UCSD-AML1 (cell line): ENCODE results near the gene DSG3.

Source experiments
- DNase-seq: peaks from one replicate; lab custom pipeline; 2025; ENCODE audit not compliant: unreplicated experiment; lab: John Stamatoyannopoulos, UW

The DSG3 gene

GRCh38 chr18:31429623-31430022, 17.9 kb upstream of the DSG3 start:
- no peak for DNase-seq

GRCh38 chr18:31430072-31430471, 17.5 kb upstream of the DSG3 start:
- DNase-seq, result no peak

- DNase-seq, result no peak
Measured at GRCh38 chr18:31430554-31430953, 17.0 kb upstream of the DSG3 start.

- no peak for DNase-seq
Measured at GRCh38 chr18:31432316-31432715, 15.2 kb upstream of the DSG3 start.

GRCh38 chr18:31436825-31437224, 10.7 kb upstream of the DSG3 start:
- DNase-seq, result no peak

- no peak for DNase-seq
Measured at GRCh38 chr18:31438402-31438801, 9.1 kb upstream of the DSG3 start.

- no peak for DNase-seq
Measured at GRCh38 chr18:31439807-31440325, 7.7 kb upstream of the DSG3 start.

- no peak for DNase-seq
Measured at GRCh38 chr18:31440787-31441186, 6.8 kb upstream of the DSG3 start.

GRCh38 chr18:31441493-31441892, 6.0 kb upstream of the DSG3 start:
- no peak for DNase-seq

- DNase-seq, result no peak
Measured at GRCh38 chr18:31444142-31444541, 3.4 kb upstream of the DSG3 start.

GRCh38 chr18:31445908-31446307, 1.6 kb upstream of the DSG3 start:
- DNase-seq, result no peak

- no peak for DNase-seq
Measured at GRCh38 chr18:31446854-31447253, 687 bp upstream of the DSG3 start.

- no peak for DNase-seq
Measured at GRCh38 chr18:31450409-31450808, 2.9 kb downstream of the DSG3 start.

GRCh38 chr18:31451625-31452024, 4.1 kb downstream of the DSG3 start:
- no peak for DNase-seq

GRCh38 chr18:31454066-31454708, 6.6 kb downstream of the DSG3 start:
- DNase-seq, result no peak

GRCh38 chr18:31469629-31470028, 22.1 kb downstream of the DSG3 start:
- DNase-seq, result no peak

GRCh38 chr18:31478688-31479087, 31.1 kb downstream of the DSG3 start:
- DNase-seq, result no peak

GRCh38 chr18:31482051-31482450, 34.5 kb downstream of the DSG3 start:
- DNase-seq, result no peak

- DNase-seq, result no peak
Measured at GRCh38 chr18:31483396-31483795, 35.9 kb downstream of the DSG3 start.

- DNase-seq, result no peak
Measured at GRCh38 chr18:31484461-31484860, 36.9 kb downstream of the DSG3 start.

- no peak for DNase-seq
Measured at GRCh38 chr18:31486165-31486564, 38.6 kb downstream of the DSG3 start.

- DNase-seq, result no peak
Measured at GRCh38 chr18:31487246-31488015, 39.9 kb downstream of the DSG3 start.

GRCh38 chr18:31489311-31489710, 41.8 kb downstream of the DSG3 start:
- no peak for DNase-seq
